Activated T-helper 9 cell treated with anti-CD3 and anti-CD28 coated beads, Interleukin-2, amount 50 U/mL, for 16 hours (primary cell): ENCODE results near the gene PPIL1.
"Not testable (repeated sequence)": the region's sequence is repeated elsewhere in the genome, so short reads cannot be mapped to it uniquely, and the experiment has no call there.

Experiments used
- DNase-seq: peaks from one replicate; pipeline ENCODE4 v3.0.0-alpha.2; 2020; ENCODE audit warnings: low read depth

The PPIL1 gene

GRCh38 chr6:36874443-36875249 is at the start of gene PPIL1:
TSS of gene PPIL1 (minus strand) at chr6:36874803. CDS start at chr6:36874772, 31 bp downstream.
- peak; percentile 71 for DNase-seq

GRCh38 chr6:36924131-36924530 is 49.5 kb upstream of the PPIL1 start:
- no peak for DNase-seq

GRCh38 chr6:36920546-36920945 is 45.9 kb upstream of the PPIL1 start:
- no peak for DNase-seq

- DNase-seq: no peak
Measured at GRCh38 chr6:36920049-36920448, 45.4 kb upstream of the PPIL1 start.

GRCh38 chr6:36917541-36918193 is 43.1 kb upstream of the PPIL1 start:
- DNase-seq: no peak

GRCh38 chr6:36916126-36916525 is 41.5 kb upstream of the PPIL1 start:
- DNase-seq: no peak

- no peak for DNase-seq
Measured at GRCh38 chr6:36915599-36915998, 41.0 kb upstream of the PPIL1 start.

- DNase-seq: peak; percentile 10
Measured at GRCh38 chr6:36914227-36914794, 39.7 kb upstream of the PPIL1 start.

GRCh38 chr6:36913082-36913481 is 38.5 kb upstream of the PPIL1 start:
- DNase-seq: no peak

GRCh38 chr6:36912586-36912985 is 38.0 kb upstream of the PPIL1 start:
- DNase-seq: peak; percentile 38

GRCh38 chr6:36912030-36912454 is 37.4 kb upstream of the PPIL1 start:
- peak; percentile 3 for DNase-seq

- no peak for DNase-seq
Measured at GRCh38 chr6:36908747-36909146, 34.1 kb upstream of the PPIL1 start.

- DNase-seq: no peak
Measured at GRCh38 chr6:36907781-36908180, 33.2 kb upstream of the PPIL1 start.

GRCh38 chr6:36906539-36907325 is 32.1 kb upstream of the PPIL1 start:
- DNase-seq: no peak

- DNase-seq: no peak
Measured at GRCh38 chr6:36904851-36905393, 30.3 kb upstream of the PPIL1 start.

GRCh38 chr6:36904114-36904513 is 29.5 kb upstream of the PPIL1 start:
- DNase-seq: no peak

- DNase-seq: no peak
Measured at GRCh38 chr6:36897609-36898008, 23.0 kb upstream of the PPIL1 start.

GRCh38 chr6:36893976-36894932 is 19.7 kb upstream of the PPIL1 start:
- DNase-seq: no peak

GRCh38 chr6:36891153-36891552 is 16.6 kb upstream of the PPIL1 start:
- DNase-seq: not testable (repeated sequence)

- no peak for DNase-seq
Measured at GRCh38 chr6:36890112-36890663, 15.6 kb upstream of the PPIL1 start.
